Common myeloid progenitor, CD34-positive (primary cell): ENCODE results near the gene UNG.

Experiments
- CTCF ChIA-PET: fragments of 350-600 bp; sonication (Branson Sonifier 250); formaldehyde crosslinking; loops from one replicate; lab custom pipeline; 2021; ENCODE audit warnings: antibody characterized with exemption; lab: Charles Lee
- POLR2A ChIA-PET: fragments of 350-600 bp; sonication (Branson Sonifier 250); formaldehyde crosslinking; loops from one replicate; lab custom pipeline; 2021; ENCODE audit warnings: antibody characterized with exemption; lab: Charles Lee
- DNase-seq, 3 donors: peaks; one replicate each; pipeline versions ENCODE4 v3.0.0 to v3.0.0-alpha.2; 2013
- H3K27ac ChIP-seq, 2 experiments: 1 replicate in 1 of 2; 2 replicates in 1 of 2; pipeline ENCODE4 v1.7.0; 2013; ENCODE audit warnings: inconsistent platforms in 2 of 2, low read length in 2 of 2, mild to moderate bottlenecking in 2 of 2, low read depth in 1 of 2, moderate library complexity in 1 of 2; ENCODE audit not compliant: severe bottlenecking in 2 of 2, insufficient read depth in 1 of 2, poor library complexity in 1 of 2
- H3K27me3 ChIP-seq, 5 experiments: replicated peaks in 2 of 5; 1 replicate in 3 of 5; 2 replicates in 2 of 5; pipeline versions ENCODE4 v1.6.1 to v1.7.0; 2013; ENCODE audit warnings: low read length in 4 of 5, mild to moderate bottlenecking in 2 of 5, moderate library complexity in 2 of 5, inconsistent platforms in 1 of 5; ENCODE audit not compliant: insufficient read depth in 5 of 5, control insufficient read depth in 4 of 5
- H3K36me3 ChIP-seq, 4 experiments: 1 replicate in 2 of 4; 2 replicates in 2 of 4; pipeline versions ENCODE4 v1.6.1 to v1.7.0; 2013; ENCODE audit warnings: low read length in 3 of 4, control low read depth in 1 of 4, mild to moderate bottlenecking in 1 of 4; ENCODE audit not compliant: control insufficient read depth in 4 of 4, insufficient read depth in 4 of 4
- H3K4me1 ChIP-seq, 4 experiments: 1 replicate in 3 of 4; 2 replicates in 1 of 4; pipeline versions ENCODE4 v1.6.1 to v1.7.1; 2013; ENCODE audit warnings: low read length in 3 of 4, mild to moderate bottlenecking in 3 of 4, control low read depth in 1 of 4, inconsistent platforms in 1 of 4, moderate library complexity in 1 of 4; ENCODE audit not compliant: control insufficient read depth in 4 of 4, insufficient read depth in 4 of 4; ENCODE audit errors: control extremely low read depth in 1 of 4
- H3K4me3 ChIP-seq, 7 experiments: 1 replicate in 4 of 7; 2 replicates in 3 of 7; pipeline versions ENCODE4 v1.5.1 to v1.7.0; 2013; ENCODE audit warnings: mild to moderate bottlenecking in 7 of 7, low read length in 6 of 7, moderate library complexity in 6 of 7, inconsistent platforms in 2 of 7, low read depth in 2 of 7, control low read depth in 1 of 7; ENCODE audit not compliant: insufficient read depth in 4 of 7, control insufficient read depth in 1 of 7; ENCODE audit errors: extremely low read depth in 1 of 7
- H3K9me3 ChIP-seq, 5 experiments: 1 replicate in 4 of 5; 2 replicates in 1 of 5; pipeline versions ENCODE4 v1.6.1 to v1.7.1; 2013; ENCODE audit warnings: low read length in 4 of 5, mild to moderate bottlenecking in 2 of 5, inconsistent platforms in 1 of 5, low read depth in 1 of 5, moderate library complexity in 1 of 5; ENCODE audit not compliant: control insufficient read depth in 4 of 5, insufficient read depth in 2 of 5; ENCODE audit errors: control extremely low read depth in 1 of 5
- WGBS: methylation state at CpG from one replicate; pipeline ENCODE4 v1.1.5; 2013; ENCODE audit not compliant: insufficient coverage; 5-methylcytosine and 5-hydroxymethylcytosine counted together

Gene UNG

DNA sequence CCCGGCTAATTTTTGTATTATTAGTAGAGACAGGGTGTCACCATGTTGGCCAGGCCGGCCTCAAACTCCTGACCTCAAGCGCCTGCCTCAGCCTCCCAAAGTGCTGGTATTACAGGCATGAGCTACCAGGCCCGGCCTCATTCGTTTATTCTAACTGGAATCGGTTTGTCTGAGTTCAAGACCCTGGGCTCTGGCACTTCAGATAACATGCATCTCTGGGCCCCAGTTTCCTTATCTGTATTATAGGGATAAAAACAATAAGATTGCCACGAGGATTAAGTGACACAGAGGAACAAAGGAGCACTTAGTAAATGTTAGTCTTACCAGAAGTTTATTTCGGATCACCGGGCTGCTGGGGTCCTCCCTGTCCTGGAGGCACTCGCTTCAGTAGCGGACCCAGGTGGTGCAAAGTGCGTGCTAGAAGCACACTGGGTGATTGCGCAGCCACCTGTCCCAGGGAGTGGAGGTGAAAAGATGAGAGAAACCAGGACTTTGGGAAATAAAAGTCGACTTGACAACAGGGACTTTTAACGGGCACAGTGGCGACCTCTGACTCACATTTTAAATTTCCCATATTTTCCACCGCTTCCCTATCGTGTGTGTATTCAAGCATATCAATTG lies 56.5 kb downstream of the UNG start:
- ChIA-PET CTCF (interaction anchor here (1.2 kb wide), 1 partner anchor 9 kb away, joined by 5 read pairs; no protein-coding TSS in a partner anchor), POLR2A (interaction anchor here (0.5 kb wide), 1 partner anchor 270 kb away, joined by 3 read pairs; no protein-coding TSS in a partner anchor)
- Histone ChIP-seq H3K27ac (no peak overlapping the region), H3K36me3 (no peaks in the 10 kb centered on the region), H3K4me3 (peak overlapping the region in 6 of 7 experiments; percentile 59 to 83 (median 63)), H3K4me1 (peaks cover 0 to 29% (median 20%) of the 10 kb centered on the region in 4 experiments), H3K9me3 (no peaks in the 10 kb centered on the region), H3K27me3 (peaks cover 0 to 4% (median 0%) of the 10 kb centered on the region in 5 experiments)
- 49% methylated on average over 11 of the region's 18 CpGs for WGBS
- DNase-seq, result peak in 2 of 3 donors; percentile 5 to 22

DNA sequence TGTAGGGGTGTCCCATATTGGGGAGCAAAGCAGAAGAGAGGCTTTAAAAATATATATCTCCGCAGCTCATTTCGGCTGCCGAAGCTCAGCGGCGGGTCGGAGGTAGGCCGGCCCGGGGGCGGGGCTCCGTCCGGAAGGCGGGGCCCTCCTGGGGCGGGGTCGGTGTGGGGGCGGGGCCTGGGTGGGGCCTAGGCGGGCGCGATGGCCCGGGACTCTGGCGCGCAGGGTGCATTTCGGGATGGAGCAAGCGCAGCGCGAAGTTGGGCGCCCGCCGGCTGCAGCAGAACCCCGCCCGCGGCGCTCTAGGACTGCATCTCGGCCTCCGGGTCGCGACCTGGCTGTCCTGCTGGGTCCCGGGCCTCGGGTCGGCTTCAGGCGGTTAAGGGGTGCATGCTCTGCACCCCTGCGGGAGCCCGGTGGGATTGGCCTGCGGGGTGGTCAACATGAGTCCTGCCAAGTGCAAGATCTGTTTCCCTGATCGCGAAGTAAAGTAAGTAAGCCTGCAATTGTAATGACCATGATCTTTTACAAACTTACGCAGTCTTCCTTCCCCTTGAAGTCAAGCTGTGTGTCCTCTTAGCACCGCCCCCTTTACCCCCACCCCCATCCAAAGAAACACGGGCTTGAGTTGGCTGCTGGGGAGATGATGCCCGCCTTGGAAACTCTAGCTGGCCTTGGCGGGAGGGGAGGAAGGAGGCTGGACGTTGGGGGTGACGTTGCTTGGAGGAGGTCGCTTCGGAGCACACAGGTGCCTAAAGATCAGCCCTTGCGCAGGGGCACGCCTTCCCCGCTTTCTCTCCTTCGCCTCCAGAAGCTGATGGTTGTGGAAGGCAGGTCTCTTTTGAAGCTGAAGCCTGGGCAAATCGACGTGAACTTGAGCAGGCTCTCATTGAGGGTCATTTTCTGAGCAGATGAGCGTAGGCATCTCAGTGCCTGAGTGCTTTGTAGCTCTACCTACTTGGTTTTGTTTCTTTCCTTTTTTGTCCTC lies 57.3 kb downstream of the UNG start:
- H3K27me3 ChIP-seq, result peaks cover 0 to 4% (median 0%) of the 10 kb centered on the region in 5 experiments
- peaks cover 0 to 29% (median 20%) of the 10 kb centered on the region in 4 experiments for H3K4me1 ChIP-seq
- H3K27ac ChIP-seq, result peak overlapping the region; percentile 30 to 57
- POLR2A ChIA-PET, result interaction anchor here (0.5 kb wide), 1 partner anchor 269 kb away, joined by 3 read pairs; no protein-coding TSS in a partner anchor
- WGBS, result under 1% methylated on average over 44 of the region's 61 CpGs
- peak overlapping the region; percentile 43 to 93 (median 77) for H3K4me3 ChIP-seq
- no peaks in the 10 kb centered on the region for H3K36me3 ChIP-seq
- CTCF ChIA-PET, result interaction anchor here (1.2 kb wide), 1 partner anchor 9 kb away, joined by 5 read pairs; no protein-coding TSS in a partner anchor
- H3K9me3 ChIP-seq, result no peaks in the 10 kb centered on the region
- peak; percentile 67 to 88 (median 84) for DNase-seq

DNA sequence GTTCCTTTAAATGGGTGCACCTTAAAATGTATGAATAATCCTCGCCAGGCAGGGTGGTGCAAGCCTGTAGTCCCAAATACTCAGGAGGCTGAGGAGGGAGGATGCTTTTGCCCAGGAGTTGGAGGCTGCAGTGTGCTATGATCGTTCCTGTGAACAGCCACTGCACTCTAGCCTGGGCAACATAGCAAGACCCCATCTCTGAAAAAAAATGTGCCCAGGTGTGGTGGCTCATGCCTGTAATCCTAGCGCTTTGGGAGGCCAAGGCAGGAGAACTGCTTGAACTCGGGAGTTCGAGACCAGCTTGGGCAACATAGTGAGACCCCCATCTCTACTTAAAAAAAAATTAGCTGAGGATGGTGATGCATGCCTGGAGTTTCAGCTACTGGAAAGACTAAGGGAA lies 58.6 kb downstream of the UNG start:
- peak overlapping the region in 1 of 7 experiments; percentile 93 for H3K4me3 ChIP-seq
- ChIA-PET POLR2A (no interaction called here), CTCF (no interaction called here)
- DNase-seq, result no peak
- no peaks in the 10 kb centered on the region for H3K9me3 ChIP-seq
- H3K27me3 ChIP-seq, result peaks cover 0 to 2% (median 0%) of the 10 kb centered on the region in 5 experiments
- 100% methylated on average over 1 of the region's 5 CpGs for WGBS
- H3K4me1 ChIP-seq, result peaks cover 0 to 29% (median 20%) of the 10 kb centered on the region in 4 experiments
- H3K36me3 ChIP-seq, result no peaks in the 10 kb centered on the region
- no peak overlapping the region for H3K27ac ChIP-seq

DNA sequence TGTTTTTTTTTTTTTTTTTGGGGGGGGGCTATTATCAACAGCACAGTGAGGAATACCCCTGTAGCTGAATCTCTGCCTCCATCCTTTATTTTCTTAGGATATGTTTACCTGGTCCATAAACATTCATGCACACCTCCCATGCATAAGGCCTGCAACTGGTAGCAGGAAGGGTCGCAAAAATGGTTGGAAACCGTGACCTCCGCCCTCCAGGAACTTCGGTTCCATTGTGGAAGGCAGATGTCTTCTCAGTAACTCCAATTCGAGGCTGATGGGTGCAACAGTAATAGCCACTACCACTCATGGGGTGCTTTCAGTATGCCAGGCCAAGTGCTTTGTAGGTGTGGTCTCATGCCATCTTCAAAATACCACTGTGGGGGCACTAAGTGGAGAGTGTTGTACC lies 59.2 kb downstream of the UNG start:
- WGBS, result 95% methylated on average over 4 of the region's 5 CpGs
- Histone ChIP-seq H3K27ac (no peak overlapping the region), H3K27me3 (peaks cover 0 to 2% (median 0%) of the 10 kb centered on the region in 5 experiments), H3K4me3 (no peak overlapping the region), H3K4me1 (peaks cover 0 to 29% (median 20%) of the 10 kb centered on the region in 4 experiments), H3K36me3 (no peaks in the 10 kb centered on the region), H3K9me3 (no peaks in the 10 kb centered on the region)
- ChIA-PET POLR2A (no interaction called here), CTCF (no interaction called here)
- DNase-seq, result no peak

DNA sequence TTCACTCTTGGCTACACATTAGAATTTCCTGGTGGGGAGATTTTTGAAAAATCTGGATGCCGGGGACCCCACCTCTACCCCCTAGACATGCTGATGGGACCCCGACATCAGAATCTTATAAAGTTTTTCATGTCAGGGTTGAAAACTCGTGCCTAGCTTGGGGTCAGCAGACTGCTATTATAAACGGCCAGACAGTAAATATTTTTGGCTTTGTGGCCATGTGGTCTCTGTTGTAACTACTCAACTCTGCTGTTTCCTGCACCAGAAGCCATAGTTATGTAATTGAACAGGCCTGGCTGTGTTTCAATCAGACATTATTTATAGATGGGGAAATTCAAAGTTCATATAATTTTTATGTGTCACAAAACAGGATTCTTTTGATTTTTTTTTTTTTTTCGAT lies 60.6 kb downstream of the UNG start:
- ChIA-PET CTCF (no interaction called here), POLR2A (no interaction called here)
- Histone ChIP-seq H3K36me3 (no peaks in the 10 kb centered on the region), H3K4me1 (peaks cover 0 to 29% (median 20%) of the 10 kb centered on the region in 4 experiments), H3K27me3 (peaks cover 0 to 2% (median 0%) of the 10 kb centered on the region in 5 experiments), H3K27ac (no peak overlapping the region), H3K9me3 (no peaks in the 10 kb centered on the region), H3K4me3 (no peak overlapping the region)
- 0% methylated on average over 2 of the region's 5 CpGs for WGBS
- DNase-seq, result peak in 2 of 3 donors; percentile 9 to 19

GRCh38 chr12:109160433-109160832 lies 63.0 kb downstream of the UNG start:
- Histone ChIP-seq H3K27ac (no peak overlapping the region), H3K27me3 (no peaks in the 10 kb centered on the region), H3K4me3 (no peak overlapping the region), H3K4me1 (peaks cover 0 to 16% (median 6%) of the 10 kb centered on the region in 4 experiments), H3K9me3 (no peaks in the 10 kb centered on the region), H3K36me3 (peaks cover 0 to 1% (median 0%) of the 10 kb centered on the region in 4 experiments)
- WGBS, result 98% methylated on average over 7 of the region's 7 CpGs
- DNase-seq, result no peak
- CTCF ChIA-PET, result interaction anchor here (1.0 kb wide), 1 partner anchor 44 kb away, joined by 3 read pairs; the partner anchor contains the start of gene ACACB
- POLR2A ChIA-PET, result no interaction called here
